ENCODE data around the gene FAM219A.
A peak's percentile ranks its signal among the peaks of the same experiment; 100 is the strongest.

The FAM219A gene

GRCh38 chr9:34377404-34377746, 81.0 kb downstream of the FAM219A start:
- FAIRE-seq (no peak), DNase-seq (ENCODE audit: insufficient read length, low spot score) (no peak)

GRCh38 chr9:34376596-34377403, 81.6 kb downstream of the FAM219A start, which contains the start of gene MYORG:
TSS of gene MYORG (minus strand) at chr9:34376898. CDS start at chr9:34372943, 3,955 bp downstream.
- FAIRE-seq (no peak), DNase-seq (ENCODE audit: insufficient read length, low spot score) (peak; percentile 99)
- TF ChIP-seq CTCF (IDR thresholded peaks at IDR 0.05; ENCODE audit: insufficient read depth, missing control alignments), result no peak

More at GRCh38 chr9:34377404-34377746, 81.0 kb downstream of the FAM219A start:
- no peak for TF ChIP-seq CTCF (IDR thresholded peaks at IDR 0.05; ENCODE audit: insufficient read depth, missing control alignments)

GRCh38 chr9:34375901-34376595, 82.3 kb downstream of the FAM219A start:
- DNase-seq (ENCODE audit: insufficient read length, low spot score) (no peak), FAIRE-seq (no peak)
- no peak for TF ChIP-seq CTCF (IDR thresholded peaks at IDR 0.05; ENCODE audit: insufficient read depth, missing control alignments)

GRCh38 chr9:34374905-34375552, 83.3 kb downstream of the FAM219A start:
- FAIRE-seq (no peak), DNase-seq (ENCODE audit: insufficient read length, low spot score) (no peak)
- TF ChIP-seq CTCF (IDR thresholded peaks at IDR 0.05; ENCODE audit: insufficient read depth, missing control alignments), result no peak

GRCh38 chr9:34374339-34374738, 84.0 kb downstream of the FAM219A start:
- no peak for TF ChIP-seq CTCF (IDR thresholded peaks at IDR 0.05; ENCODE audit: insufficient read depth, missing control alignments)
- FAIRE-seq (no peak), DNase-seq (ENCODE audit: insufficient read length, low spot score) (no peak)

- DNase-seq (ENCODE audit: insufficient read length, low spot score), result no peak
- no peak for FAIRE-seq
- TF ChIP-seq CTCF (IDR thresholded peaks at IDR 0.05; ENCODE audit: insufficient read depth, missing control alignments), result no peak
Measured at GRCh38 chr9:34373749-34374148, 84.6 kb downstream of the FAM219A start.

Data from D721Med (cell line).